CD4-positive, alpha-beta memory T cell (primary cell): ENCODE results near the gene NR5A1. TPM values are rescaled to one million over a fixed set of nuclear protein-coding genes. Genes with fewer than 3 reads are reported as not detected.

Experiments
- CTCF ChIA-PET: fragments of 350-600 bp; sonication (Branson Sonifier 250); formaldehyde crosslinking; loops from one replicate; lab custom pipeline; 2021; ENCODE audit warnings: inconsistent platforms; ENCODE audit not compliant: partially characterized antibody; lab: Charles Lee
- POLR2A ChIA-PET: fragments of 350-600 bp; sonication (Branson Sonifier 250); formaldehyde crosslinking; loops from one replicate; lab custom pipeline; 2021; ENCODE audit not compliant: partially characterized antibody; lab: Charles Lee
- DNase-seq, 5 donors: peaks; one replicate each; pipeline versions ENCODE4 v3.0.0 to v3.0.0-alpha.2; 2020 to 2022; ENCODE audit warnings: mixed read lengths in 1 of 5
- H3K27ac ChIP-seq: one replicate; pipeline ENCODE4 v1.7.0; 2013; ENCODE audit warnings: low read depth, low read length
- H3K27me3 ChIP-seq: 2 replicates; pipeline ENCODE4 v1.7.0; 2013; ENCODE audit warnings: mild to moderate bottlenecking, low read length, moderate library complexity; ENCODE audit not compliant: insufficient read depth
- H3K36me3 ChIP-seq: 2 replicates; pipeline ENCODE4 v1.7.0; 2013; ENCODE audit warnings: mild to moderate bottlenecking, low read length, moderate library complexity; ENCODE audit not compliant: insufficient read depth
- H3K4me1 ChIP-seq: 2 replicates; pipeline ENCODE4 v1.7.0; 2013; ENCODE audit warnings: mild to moderate bottlenecking, low read length, moderate library complexity; ENCODE audit not compliant: insufficient read depth
- H3K4me3 ChIP-seq, 2 donors: one replicate each; pipeline ENCODE4 v1.7.0; 2013; ENCODE audit warnings: low read length in 2 of 2, mild to moderate bottlenecking in 1 of 2
- H3K9me3 ChIP-seq, 2 donors: one replicate each; pipeline ENCODE4 v1.7.0; 2013; ENCODE audit warnings: low read length in 2 of 2, control low read depth in 1 of 2; ENCODE audit not compliant: control insufficient read depth in 1 of 2
- H3K27ac Mint-ChIP-seq, 7 donors: one replicate each; pipeline ENCODE4 v1.8.0; 2020 to 2021; ENCODE audit warnings: mixed read lengths in 7 of 7, mild to moderate bottlenecking in 6 of 7, inconsistent platforms in 3 of 7, moderate library complexity in 3 of 7
- H3K27me3 Mint-ChIP-seq, 2 donors: one replicate each; pipeline ENCODE4 v1.8.0; 2020 to 2021; ENCODE audit warnings: mixed read lengths in 2 of 2
- H3K36me3 Mint-ChIP-seq, 2 donors: one replicate each; pipeline ENCODE4 v1.8.0; 2020 to 2021; ENCODE audit warnings: mixed read lengths in 2 of 2, inconsistent platforms in 1 of 2, mild to moderate bottlenecking in 1 of 2
- H3K4me1 Mint-ChIP-seq, 4 donors: one replicate each; pipeline ENCODE4 v1.8.0; 2020 to 2021; ENCODE audit warnings: mixed read lengths in 4 of 4, mild to moderate bottlenecking in 1 of 4
- H3K4me3 Mint-ChIP-seq, 8 donors: one replicate each; pipeline ENCODE4 v1.8.0; 2020 to 2021; ENCODE audit warnings: mixed read lengths in 8 of 8, mild to moderate bottlenecking in 7 of 8, moderate library complexity in 6 of 8, inconsistent platforms in 3 of 8
- H3K9me3 Mint-ChIP-seq, 8 donors: one replicate each; pipeline ENCODE4 v1.8.0; 2020 to 2021; ENCODE audit warnings: mixed read lengths in 8 of 8, mild to moderate bottlenecking in 5 of 8, inconsistent platforms in 3 of 8, moderate library complexity in 1 of 8
- intact Hi-C: fragments of 100-400 bp; cut with micrococcal nuclease; formaldehyde crosslinking; loops from one replicate; pipeline ENCODE4 v1.15.1; 2023
- polyA plus RNA-seq, 2 donors: library from polyadenylated mRNA; unstranded; fragments of 300-500 nt; fragmentation: Illumina TruSeq; gene quantifications; one replicate each; pipeline ENCODE4 v1.2.3, GENCODE V29; 2021
- total RNA-seq, 2 experiments: library from RNA; stranded (reverse); gene quantifications; one replicate each; pipeline ENCODE4 v1.2.3, GENCODE V29; 2021

NR5A1 gene
- total and polyA plus RNA-seq, 4 experiments from 2014 or later = not detected

GRCh38 chr9:124549016-124549415 is 41.8 kb upstream of the NR5A1 start:
- Histone ChIP-seq H3K4me1 (no peaks in the 10 kb centered on the region), H3K4me3 (no peak overlapping the region), H3K9me3 (no peaks in the 10 kb centered on the region), H3K27me3 (peaks cover 4% of the 10 kb centered on the region), H3K36me3 (no peaks in the 10 kb centered on the region), H3K27ac (no peak overlapping the region)
- H3K4me1 Mint-ChIP-seq = peaks cover 0 to 2% (median 0%) of the 10 kb centered on the region in 4 donors
- no peak overlapping the region for H3K4me3 Mint-ChIP-seq
- no peak for DNase-seq
- CTCF ChIA-PET = interaction anchor here (1.1 kb wide), 1 partner anchor 16 kb away, joined by 4 read pairs; no protein-coding TSS in a partner anchor
- intact Hi-C loops = no loop called here
- POLR2A ChIA-PET = no interaction called here
- H3K27me3 Mint-ChIP-seq = peaks cover 5 to 6% of the 10 kb centered on the region in 2 donors
- no peak overlapping the region for H3K27ac Mint-ChIP-seq
- no peaks in the 10 kb centered on the region for H3K9me3 Mint-ChIP-seq
- H3K36me3 Mint-ChIP-seq = no peaks in the 10 kb centered on the region

GRCh38 chr9:124544535-124544934 is 37.3 kb upstream of the NR5A1 start:
- H3K4me3 ChIP-seq = no peak overlapping the region
- POLR2A ChIA-PET = no interaction called here
- H3K4me1 ChIP-seq = no peaks in the 10 kb centered on the region
- Mint-ChIP-seq H3K36me3 (no peaks in the 10 kb centered on the region), H3K27me3 (peaks cover 10 to 12% of the 10 kb centered on the region in 2 donors), H3K9me3 (no peaks in the 10 kb centered on the region), H3K27ac (no peak overlapping the region), H3K4me1 (peaks cover 0 to 2% (median 0%) of the 10 kb centered on the region in 4 donors), H3K4me3 (no peak overlapping the region)
- no peaks in the 10 kb centered on the region for H3K36me3 ChIP-seq
- no peaks in the 10 kb centered on the region for H3K27me3 ChIP-seq
- H3K9me3 ChIP-seq = no peaks in the 10 kb centered on the region
- DNase-seq = no peak
- H3K27ac ChIP-seq = no peak overlapping the region
- CTCF ChIA-PET = interaction anchor here (1.2 to 1.8 kb wide), 3 partner anchors 8 to 12 kb away, joined by 3 to 10 read pairs (median 6); no protein-coding TSS in a partner anchor
- intact Hi-C loops = no loop called here

GRCh38 chr9:124541824-124542223 is 34.6 kb upstream of the NR5A1 start:
- POLR2A ChIA-PET = no interaction called here
- no peaks in the 10 kb centered on the region for H3K9me3 ChIP-seq
- no peaks in the 10 kb centered on the region for H3K36me3 ChIP-seq
- Mint-ChIP-seq H3K4me1 (no peaks in the 10 kb centered on the region), H3K27ac (peak overlapping the region in 1 of 7 donors; percentile 55), H3K36me3 (no peaks in the 10 kb centered on the region), H3K27me3 (peaks cover 6 to 7% of the 10 kb centered on the region in 2 donors), H3K4me3 (no peak overlapping the region), H3K9me3 (no peaks in the 10 kb centered on the region)
- H3K4me1 ChIP-seq = no peaks in the 10 kb centered on the region
- no peak overlapping the region for H3K4me3 ChIP-seq
- no peaks in the 10 kb centered on the region for H3K27me3 ChIP-seq
- CTCF ChIA-PET = interaction anchor here (1.1 kb wide), 1 partner anchor 10 kb away, joined by 3 read pairs; no protein-coding TSS in a partner anchor
- no peak for DNase-seq
- intact Hi-C loops = no loop called here
- H3K27ac ChIP-seq = no peak overlapping the region

- no peak overlapping the region for H3K4me3 Mint-ChIP-seq
- no peaks in the 10 kb centered on the region for H3K36me3 ChIP-seq
- intact Hi-C loops = loop anchor here (5.0 kb wide), 1 partner anchor 996 kb away; no protein-coding TSS in a partner anchor
- no peak overlapping the region for H3K27ac ChIP-seq
- H3K4me1 Mint-ChIP-seq = peaks cover 0 to 2% (median 0%) of the 10 kb centered on the region in 4 donors
- H3K27me3 Mint-ChIP-seq = peaks cover 9 to 10% of the 10 kb centered on the region in 2 donors
- H3K9me3 ChIP-seq = no peaks in the 10 kb centered on the region
- H3K9me3 Mint-ChIP-seq = no peaks in the 10 kb centered on the region
- H3K4me1 ChIP-seq = no peaks in the 10 kb centered on the region
- no peak for DNase-seq
- ChIA-PET POLR2A (no interaction called here), CTCF (interaction anchor here (0.6 to 3.1 kb wide), 8 partner anchors 7 to 994 kb away, joined by 3 to 16 read pairs (median 4); no protein-coding TSS in a partner anchor)
- H3K36me3 Mint-ChIP-seq = no peaks in the 10 kb centered on the region
- peak overlapping the region in 1 of 7 donors; percentile 40 for H3K27ac Mint-ChIP-seq
- H3K4me3 ChIP-seq = no peak overlapping the region
- no peaks in the 10 kb centered on the region for H3K27me3 ChIP-seq
Measured at GRCh38 chr9:124537926-124538325, 30.7 kb upstream of the NR5A1 start.

- H3K4me1 Mint-ChIP-seq = peaks cover 0 to 2% (median 0%) of the 10 kb centered on the region in 4 donors
- CTCF ChIA-PET = interaction anchor here (1.0 to 3.1 kb wide), 7 partner anchors 8 to 409 kb away, joined by 3 to 16 read pairs (median 9); no protein-coding TSS in a partner anchor
- intact Hi-C loops = loop anchor here (5.0 kb wide), 1 partner anchor 994 kb away; no protein-coding TSS in a partner anchor
- H3K4me3 Mint-ChIP-seq = no peak overlapping the region
- peaks cover 4 to 5% of the 10 kb centered on the region in 2 donors for H3K27me3 Mint-ChIP-seq
- H3K9me3 Mint-ChIP-seq = no peaks in the 10 kb centered on the region
- Histone ChIP-seq H3K4me1 (no peaks in the 10 kb centered on the region), H3K27ac (no peak overlapping the region), H3K9me3 (no peaks in the 10 kb centered on the region), H3K27me3 (no peaks in the 10 kb centered on the region), H3K4me3 (no peak overlapping the region), H3K36me3 (no peaks in the 10 kb centered on the region)
- no peaks in the 10 kb centered on the region for H3K36me3 Mint-ChIP-seq
- H3K27ac Mint-ChIP-seq = no peak overlapping the region
- POLR2A ChIA-PET = no interaction called here
- no peak for DNase-seq
Measured at GRCh38 chr9:124535846-124536245, 28.6 kb upstream of the NR5A1 start.

GRCh38 chr9:124532897-124533296 is 25.7 kb upstream of the NR5A1 start:
- intact Hi-C loops = no loop called here
- ChIA-PET CTCF (interaction anchor here (0.8 to 1.8 kb wide), 5 partner anchors 9 to 18 kb away, joined by 3 to 6 read pairs (median 3); no protein-coding TSS in a partner anchor), POLR2A (no interaction called here)
- Mint-ChIP-seq H3K4me3 (peak overlapping the region in 1 of 8 donors; percentile 38), H3K9me3 (no peaks in the 10 kb centered on the region), H3K27me3 (peaks cover 4 to 8% of the 10 kb centered on the region in 2 donors), H3K4me1 (peaks cover 0 to 2% (median 0%) of the 10 kb centered on the region in 4 donors), H3K27ac (no peak overlapping the region), H3K36me3 (no peaks in the 10 kb centered on the region)
- no peaks in the 10 kb centered on the region for H3K27me3 ChIP-seq
- no peak for DNase-seq
- H3K4me3 ChIP-seq = no peak overlapping the region
- H3K9me3 ChIP-seq = no peaks in the 10 kb centered on the region
- H3K4me1 ChIP-seq = no peaks in the 10 kb centered on the region
- H3K27ac ChIP-seq = no peak overlapping the region
- H3K36me3 ChIP-seq = no peaks in the 10 kb centered on the region

GRCh38 chr9:124531115-124531514 is 23.9 kb upstream of the NR5A1 start:
- Histone ChIP-seq H3K9me3 (no peaks in the 10 kb centered on the region), H3K36me3 (no peaks in the 10 kb centered on the region), H3K4me3 (no peak overlapping the region), H3K27ac (no peak overlapping the region), H3K27me3 (no peaks in the 10 kb centered on the region), H3K4me1 (no peaks in the 10 kb centered on the region)
- ChIA-PET CTCF (no interaction called here), POLR2A (no interaction called here)
- intact Hi-C loops = no loop called here
- no peaks in the 10 kb centered on the region for H3K4me1 Mint-ChIP-seq
- H3K27me3 Mint-ChIP-seq = peaks cover 4 to 6% of the 10 kb centered on the region in 2 donors
- no peak overlapping the region for H3K4me3 Mint-ChIP-seq
- no peak overlapping the region for H3K27ac Mint-ChIP-seq
- H3K9me3 Mint-ChIP-seq = no peaks in the 10 kb centered on the region
- no peaks in the 10 kb centered on the region for H3K36me3 Mint-ChIP-seq
- DNase-seq = no peak
